Umbilical cord (tissue), 2 donors: ENCODE measurements around the gene WBP1L. TPM values are rescaled to one million over a fixed set of nuclear protein-coding genes. Genes with fewer than 3 reads are reported as not detected.
"Not testable (repeated sequence)": the region's sequence is repeated elsewhere in the genome, so short reads cannot be mapped to it uniquely, and the experiment has no call there.

Source experiments
- DNase-seq: peaks from one replicate; pipeline ENCODE4 v3.0.0-alpha.2; 2015; ENCODE audit warnings: low spot score
- total RNA-seq: library from RNA; depleted of rRNA; stranded (reverse); fragments of >200 nt; gene quantifications from one replicate; pipeline ENCODE4 v1.2.3, GENCODE V29; 2014; ENCODE audit warnings: low replicate concordance; ENCODE audit not compliant: insufficient read depth

The WBP1L gene
- total RNA-seq, 1 donor from 2014 or later, result 35.9 TPM

GRCh38 chr10:102723989-102724388, 19.8 kb upstream of the WBP1L start:
- DNase-seq, result no peak

- DNase-seq, result no peak
These were observed 17.5 kb upstream of the WBP1L start for GRCh38 chr10:102726274-102726673.

DNA sequence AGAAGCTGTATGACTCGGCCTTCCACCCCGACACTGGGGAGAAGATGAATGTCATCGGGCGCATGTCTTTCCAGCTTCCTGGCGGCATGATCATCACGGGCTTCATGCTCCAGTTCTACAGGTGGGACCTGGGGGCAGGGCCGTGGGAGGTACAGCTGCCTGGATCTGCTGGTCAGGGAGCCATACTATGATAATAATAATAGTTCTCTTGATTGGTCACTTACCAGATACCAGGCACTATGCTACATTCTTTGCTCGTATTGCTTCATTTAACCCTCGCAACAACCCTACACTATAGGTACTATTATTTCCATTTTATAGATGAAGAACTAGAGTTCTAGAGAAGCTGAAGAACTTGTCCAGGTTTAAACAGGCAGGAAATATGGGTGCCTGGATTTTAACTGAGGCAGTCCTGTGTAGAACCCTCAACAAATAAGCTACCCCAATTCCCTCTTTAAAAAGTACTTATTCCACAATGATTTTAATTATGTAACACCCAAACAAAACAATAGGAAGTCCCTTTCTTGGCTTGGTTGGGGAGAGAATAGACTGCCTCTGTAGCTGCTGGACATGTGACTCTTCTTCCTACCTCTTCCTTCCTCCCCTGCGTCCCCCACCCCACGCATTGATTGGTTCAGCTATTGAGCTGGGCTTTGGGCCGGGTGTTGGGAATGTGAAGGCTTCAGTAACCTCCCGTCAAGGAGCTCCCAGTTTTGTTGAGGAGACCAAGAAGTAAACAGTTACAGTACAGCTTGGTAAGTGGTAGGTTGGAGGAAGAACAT, 16.5 kb upstream of the WBP1L start:
- DNase-seq, result no peak

DNA sequence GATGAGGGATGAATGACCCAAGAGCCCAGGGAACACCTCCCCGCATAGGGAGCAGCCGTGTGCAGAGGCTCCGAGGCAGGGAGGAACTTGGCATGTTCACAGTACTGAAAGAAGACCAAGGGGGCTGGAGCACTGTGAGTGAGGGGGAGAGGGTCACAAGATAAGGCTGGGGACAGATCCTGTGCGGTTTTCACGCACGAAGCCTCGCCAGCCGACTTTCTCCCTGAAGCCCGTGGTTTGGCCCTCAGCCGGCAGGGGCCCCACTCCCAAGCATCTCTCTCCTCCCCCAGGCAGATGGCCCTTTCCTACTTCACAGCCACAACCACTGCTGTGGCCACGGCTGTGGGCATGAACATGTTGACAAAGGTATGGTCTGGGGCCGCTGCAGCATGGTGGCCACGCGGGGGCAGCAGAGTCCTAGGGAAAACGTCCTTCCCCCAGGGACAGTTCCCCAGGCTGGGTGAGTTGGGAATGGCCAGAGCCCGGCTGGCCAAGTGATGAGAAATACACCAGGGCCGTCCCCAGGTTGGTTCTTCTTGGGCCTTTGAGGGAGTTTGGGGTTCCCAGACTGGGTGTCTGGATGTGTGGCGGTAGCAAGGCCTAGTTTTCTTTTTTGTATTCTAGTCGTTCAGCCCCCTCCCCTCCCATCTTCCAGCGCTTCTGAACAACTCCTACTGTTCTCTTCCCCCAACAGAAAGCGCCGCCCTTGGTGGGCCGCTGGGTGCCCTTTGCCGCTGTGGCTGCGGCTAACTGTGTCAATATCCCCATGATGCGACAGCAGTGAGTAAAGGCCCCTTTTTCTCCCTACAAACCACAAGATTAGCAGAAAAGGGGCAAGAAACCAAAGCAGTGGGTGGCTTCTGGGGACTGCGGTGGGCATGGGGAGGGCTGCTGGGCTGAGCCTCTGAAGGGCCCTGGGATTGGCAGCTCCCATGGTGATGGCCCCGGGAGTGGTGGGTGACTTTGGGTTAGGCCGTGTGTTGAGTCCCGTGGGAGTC, 14.4 kb upstream of the WBP1L start:
- peak; percentile 71 for DNase-seq

DNA sequence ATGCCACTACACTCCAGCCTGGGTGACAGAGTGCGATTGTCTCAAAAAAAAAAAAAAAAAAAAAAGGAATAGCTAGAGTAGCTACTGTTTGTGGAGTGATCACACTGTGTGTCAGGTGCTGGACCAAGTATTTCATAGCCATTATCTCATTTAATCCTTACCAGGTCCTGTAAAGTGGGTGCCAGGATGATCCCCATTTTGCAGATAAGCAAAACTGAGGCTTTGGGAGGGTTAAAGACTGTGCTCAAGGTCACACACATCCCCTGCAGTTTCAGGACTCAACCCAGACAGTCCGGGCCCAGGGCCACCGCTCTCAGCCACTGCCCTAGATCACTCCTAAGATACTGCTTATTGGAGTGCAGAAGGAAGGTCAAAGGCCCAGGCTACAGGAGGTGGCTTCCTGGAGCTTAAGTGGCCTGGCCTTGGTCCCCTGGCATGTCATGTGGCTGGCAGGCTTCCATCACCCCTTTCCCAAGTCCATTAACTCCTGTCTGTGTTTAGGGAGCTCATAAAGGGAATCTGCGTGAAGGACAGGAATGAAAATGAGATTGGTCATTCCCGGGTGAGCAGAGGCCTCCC, 12.4 kb upstream of the WBP1L start:
- DNase-seq, result no peak

DNA sequence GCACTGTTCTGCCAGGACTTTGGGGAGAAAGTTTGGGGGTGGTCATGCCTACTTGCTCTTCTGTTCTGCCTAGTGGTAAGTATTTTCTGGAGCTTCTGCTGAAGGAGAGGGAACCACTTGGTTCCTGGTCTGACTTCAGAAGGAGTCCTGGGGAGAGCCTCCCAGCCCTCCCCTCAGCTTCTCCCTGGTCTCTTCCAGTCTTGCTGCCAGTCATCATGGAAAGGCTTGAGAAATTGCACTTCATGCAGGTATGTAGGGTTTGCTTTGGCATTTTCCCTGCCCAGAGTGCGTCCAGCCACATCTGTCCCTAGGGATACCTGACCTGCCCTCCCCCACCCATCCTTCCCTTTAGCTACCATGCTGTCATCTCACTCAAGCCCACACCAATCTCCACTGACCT, 11.1 kb upstream of the WBP1L start:
- DNase-seq, result no peak

DNA sequence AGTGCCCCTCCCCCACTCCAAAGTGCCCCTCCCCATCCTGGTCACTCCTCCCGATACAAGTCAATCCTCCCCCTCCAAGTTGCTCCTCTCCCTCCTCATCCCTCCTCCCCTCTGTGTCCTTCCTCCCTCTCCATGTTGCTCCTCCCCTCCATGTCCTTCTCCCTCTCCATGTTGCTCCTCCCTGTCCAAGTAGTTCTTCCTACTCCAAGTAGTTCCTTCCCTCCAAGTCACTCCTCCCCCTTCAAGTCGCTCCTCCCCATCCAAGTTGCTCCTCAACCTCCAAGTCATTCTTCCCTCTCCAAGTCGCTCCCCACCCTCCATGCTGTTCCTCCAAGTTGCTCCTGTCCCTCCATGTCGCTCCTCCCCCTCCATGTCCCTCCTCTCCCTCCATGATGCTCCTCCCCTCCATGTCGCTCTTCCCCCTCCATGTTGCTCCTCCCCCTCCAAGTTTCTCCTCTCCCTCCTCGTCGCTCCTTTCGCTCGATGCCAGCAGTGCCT, 8.6 kb upstream of the WBP1L start:
- DNase-seq, result no peak

- no peak for DNase-seq
These were observed 5.0 kb upstream of the WBP1L start for GRCh38 chr10:102738692-102739121.

GRCh38 chr10:102740229-102740628, 3.5 kb upstream of the WBP1L start:
- DNase-seq, result no peak

- no peak for DNase-seq
These were observed 2.0 kb upstream of the WBP1L start for GRCh38 chr10:102741726-102742237.

DNA sequence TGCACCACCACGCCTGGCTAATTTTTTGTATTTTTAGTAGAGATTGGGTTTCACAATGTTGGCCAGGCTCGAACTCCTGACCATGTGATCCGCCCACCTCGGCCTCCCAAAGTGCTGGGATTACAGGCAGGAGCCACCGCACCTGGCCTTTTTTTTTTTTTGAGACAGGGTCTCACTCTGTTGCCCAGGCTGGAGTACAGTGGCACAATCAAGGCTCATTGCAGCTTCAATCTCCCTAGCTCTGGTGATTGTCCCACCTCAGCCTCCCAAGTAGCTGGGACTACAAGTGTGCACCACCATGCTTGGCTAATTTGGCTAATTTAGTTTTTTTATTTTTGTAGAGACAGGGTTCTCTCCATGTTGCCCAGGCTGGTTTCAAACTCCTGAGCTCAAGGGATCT, 1.4 kb upstream of the WBP1L start:
- not testable (repeated sequence) for DNase-seq

DNA sequence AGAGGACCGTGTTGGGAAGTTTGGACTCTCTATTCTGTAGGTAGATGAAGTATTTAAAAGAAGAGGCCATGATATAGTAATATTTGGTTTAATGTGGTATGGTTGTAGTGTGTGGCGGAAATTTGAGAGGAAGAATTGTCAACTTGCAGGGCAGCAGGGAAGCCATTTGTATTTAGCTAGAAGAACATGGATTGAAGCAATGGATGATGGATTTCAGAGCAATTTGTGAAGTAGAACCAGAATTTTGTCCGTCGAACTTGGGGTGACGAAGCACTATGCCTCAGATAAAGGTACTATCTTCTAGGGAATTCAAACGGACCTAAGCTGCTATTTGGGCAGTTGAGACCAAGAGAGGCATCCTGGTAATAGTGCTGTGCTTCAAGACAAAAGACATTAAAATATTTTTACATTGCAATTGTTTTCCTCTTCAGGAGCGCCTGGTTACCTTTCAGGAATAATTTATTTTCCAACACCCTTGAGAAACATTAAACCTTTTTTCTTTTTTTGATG, 615 bp upstream of the WBP1L start:
- DNase-seq, result no peak

DNA sequence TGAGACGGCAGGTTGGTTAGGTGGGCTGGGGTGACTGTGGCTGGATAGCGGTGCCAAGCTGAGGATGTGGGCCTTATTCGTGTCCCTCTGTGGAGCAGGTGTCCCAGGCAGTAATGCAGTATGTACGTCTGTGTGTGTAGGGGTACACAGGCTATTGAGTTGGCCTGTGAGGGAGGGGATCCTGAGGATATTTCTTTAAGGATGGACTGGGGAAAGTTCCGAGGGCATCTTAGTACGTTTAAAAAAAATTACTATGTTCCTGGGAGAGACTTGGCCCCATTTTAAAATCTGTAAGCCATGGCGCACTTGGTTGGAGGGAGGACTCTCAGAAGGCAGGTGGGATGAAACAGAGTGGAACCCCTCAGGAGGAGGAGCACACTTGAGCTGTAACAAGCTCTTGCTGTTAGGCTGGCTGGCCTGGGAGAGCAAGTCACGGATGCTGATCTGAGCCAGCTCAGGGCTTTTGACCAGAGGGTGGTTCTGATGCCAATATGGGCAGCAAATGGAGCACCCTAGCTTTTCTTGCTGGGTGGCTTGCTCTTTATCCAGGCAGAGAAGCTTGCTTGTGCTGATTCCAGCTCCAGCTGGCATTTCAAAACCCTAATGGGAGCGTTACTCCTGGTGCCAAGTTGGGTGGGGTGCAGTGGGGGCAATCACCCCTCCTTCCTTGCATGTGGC, 765 bp downstream of the WBP1L start:
- DNase-seq, result no peak

DNA sequence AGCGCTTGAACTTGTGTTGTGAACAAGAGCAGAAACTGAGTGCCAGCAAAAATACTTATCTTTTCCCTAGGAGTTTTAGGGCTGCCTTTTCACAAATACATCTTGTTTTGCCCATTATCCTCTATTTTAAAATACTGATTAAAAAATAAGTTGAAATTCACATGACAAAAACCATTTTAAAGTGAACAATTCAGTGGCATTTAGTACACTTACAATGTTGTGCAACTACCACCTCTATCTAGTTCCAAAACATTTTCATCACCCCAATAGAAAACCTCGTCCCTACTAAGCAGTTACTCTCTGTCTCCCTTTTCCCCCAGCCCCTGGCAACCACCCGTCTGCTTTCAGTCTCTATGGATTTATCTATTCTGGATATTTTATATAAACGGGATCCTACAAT, 1.4 kb downstream of the WBP1L start:
- no peak for DNase-seq

DNA sequence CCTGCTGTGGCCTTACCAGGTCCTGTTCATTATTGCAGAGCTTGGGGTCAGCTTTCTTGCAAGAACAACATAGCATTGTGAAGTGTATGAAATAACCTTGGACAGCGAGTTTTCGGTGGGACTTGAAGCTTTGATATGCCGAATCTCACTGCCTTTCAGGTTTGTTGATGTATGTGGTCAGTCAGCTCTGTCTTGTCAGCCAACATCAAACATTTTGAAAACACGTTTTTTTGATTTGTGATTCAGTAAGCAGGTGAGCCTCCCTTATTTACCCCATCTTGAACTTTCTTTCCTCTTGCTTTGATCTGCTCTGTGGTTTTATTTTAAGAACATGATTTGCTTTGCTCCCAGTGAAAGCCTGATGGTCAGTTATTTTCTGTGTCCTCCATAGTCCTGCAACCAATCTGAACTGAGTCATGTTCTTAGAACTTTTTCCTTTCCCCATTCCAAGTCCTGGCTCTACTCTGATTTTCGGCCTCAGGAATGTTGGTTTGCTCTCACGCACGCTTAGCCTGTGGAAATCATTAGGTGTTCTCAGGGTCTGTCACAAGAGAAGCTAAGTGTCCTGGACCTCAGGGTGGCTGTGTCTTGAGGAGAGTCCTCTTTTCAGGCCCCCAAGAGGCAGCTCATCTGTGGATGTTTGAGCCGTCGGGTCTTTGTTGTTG, 8.7 kb downstream of the WBP1L start:
- no peak for DNase-seq

DNA sequence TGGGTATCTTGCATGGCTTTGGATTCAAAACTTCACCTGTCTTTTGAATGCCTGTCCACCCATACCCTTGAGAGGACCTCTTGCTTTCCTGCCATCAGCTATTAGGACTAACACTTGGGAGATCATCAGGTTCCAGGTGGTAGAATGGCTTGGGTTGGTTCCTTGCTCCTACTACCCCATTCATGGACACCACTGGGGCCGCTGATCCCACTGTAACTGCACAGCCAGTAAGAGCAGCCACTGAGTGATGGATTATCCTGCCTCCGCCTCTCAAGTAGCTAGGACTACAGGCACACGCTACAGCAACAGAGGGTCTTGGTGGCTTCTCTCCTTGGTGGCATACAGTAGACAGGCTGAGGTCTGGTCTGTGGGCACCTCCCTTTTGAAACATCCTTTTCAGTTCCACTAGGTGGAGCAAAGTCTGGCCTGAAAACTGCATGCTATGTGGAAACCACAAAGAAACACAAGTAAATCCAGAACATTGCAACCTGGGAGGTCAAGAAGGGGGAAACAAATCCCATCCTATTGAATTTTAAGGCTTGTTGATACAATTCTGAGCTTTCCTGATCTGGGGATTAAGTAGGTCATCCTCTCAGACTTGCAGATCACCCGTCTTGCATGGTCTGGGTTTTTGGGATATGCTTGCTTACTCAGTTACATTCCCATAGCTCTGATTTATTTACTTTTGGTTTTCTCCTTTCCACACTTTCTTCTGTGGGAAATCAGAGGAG, 9.4 kb downstream of the WBP1L start:
- peak; percentile 94 for DNase-seq

DNA sequence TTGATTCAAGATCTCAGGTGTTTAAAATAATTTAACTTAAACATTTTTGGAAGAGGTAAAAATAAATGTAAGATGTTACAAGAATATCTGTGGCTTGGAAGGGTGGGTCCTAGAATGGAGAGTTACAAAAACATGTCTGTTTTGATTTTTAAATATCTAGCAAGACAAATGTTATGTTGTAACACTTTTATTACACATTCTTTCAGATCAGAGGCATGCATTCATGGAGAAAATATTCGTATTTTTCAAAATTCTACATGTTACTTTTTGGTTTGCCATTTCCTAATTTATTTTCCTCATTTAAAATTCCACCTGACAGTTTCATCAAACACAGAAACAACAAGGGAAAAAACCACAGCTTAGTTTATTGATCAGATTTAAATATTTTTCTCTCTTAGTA, 10.0 kb downstream of the WBP1L start:
- DNase-seq, result no peak

DNA sequence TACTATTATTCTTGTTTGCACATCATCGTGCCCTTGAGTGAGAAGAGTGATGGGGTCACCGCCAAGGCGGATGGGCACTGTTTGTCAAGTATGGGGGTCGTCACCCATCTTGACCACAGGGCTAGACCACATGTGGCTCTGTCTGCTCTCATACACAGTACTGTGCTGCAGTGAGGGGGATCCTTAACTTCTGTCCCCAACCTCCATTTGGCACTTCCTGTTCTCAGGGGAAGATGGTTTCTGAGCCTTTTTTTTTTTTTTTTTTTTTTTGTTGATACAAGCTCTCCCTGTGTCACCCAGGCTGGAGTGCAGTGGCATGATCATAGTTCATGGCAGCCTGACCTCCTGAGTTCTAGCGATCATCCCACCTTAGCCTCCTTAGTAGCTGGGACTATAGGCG, 13.6 kb downstream of the WBP1L start:
- no peak for DNase-seq

DNA sequence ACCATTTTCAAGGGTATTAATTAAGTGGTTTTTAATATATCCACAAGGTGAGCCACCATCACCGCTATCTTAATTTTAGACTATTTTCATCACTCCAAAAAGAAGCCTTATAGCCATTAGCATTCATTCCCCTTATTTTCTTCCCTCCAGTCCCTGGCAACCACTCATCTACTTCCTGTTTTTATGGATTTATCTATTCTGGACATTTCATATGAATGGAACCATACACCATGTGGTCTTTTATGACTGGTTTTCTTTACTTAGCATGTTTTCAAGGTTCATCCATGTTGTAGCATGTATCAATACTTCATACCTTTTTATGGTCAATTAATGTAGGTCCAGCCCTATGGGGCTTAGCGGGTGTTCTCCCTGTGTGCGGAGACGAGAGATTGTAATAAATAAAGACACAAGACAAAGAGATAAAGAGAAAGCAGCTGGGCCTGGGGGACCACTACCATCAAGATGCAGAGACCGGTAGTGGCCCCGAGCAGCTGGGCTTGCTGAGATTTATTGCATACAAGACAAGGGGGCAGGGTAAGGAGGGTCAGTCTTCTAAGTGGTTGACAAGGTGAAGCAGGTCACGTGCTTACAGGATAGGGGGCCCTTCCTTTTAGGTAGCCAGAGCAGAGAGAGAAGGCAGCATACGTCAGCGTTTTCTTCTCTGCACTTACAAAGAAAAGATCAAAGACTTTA, 14.6 kb downstream of the WBP1L start:
- DNase-seq, result no peak
